GM03348 (cell line): ENCODE results near the gene USP20.

Experiments used
- DNase-seq: peaks from one replicate; pipeline ENCODE4 v3.0.0; 2012; ENCODE audit warnings: low spot score

The USP20 gene

DNA sequence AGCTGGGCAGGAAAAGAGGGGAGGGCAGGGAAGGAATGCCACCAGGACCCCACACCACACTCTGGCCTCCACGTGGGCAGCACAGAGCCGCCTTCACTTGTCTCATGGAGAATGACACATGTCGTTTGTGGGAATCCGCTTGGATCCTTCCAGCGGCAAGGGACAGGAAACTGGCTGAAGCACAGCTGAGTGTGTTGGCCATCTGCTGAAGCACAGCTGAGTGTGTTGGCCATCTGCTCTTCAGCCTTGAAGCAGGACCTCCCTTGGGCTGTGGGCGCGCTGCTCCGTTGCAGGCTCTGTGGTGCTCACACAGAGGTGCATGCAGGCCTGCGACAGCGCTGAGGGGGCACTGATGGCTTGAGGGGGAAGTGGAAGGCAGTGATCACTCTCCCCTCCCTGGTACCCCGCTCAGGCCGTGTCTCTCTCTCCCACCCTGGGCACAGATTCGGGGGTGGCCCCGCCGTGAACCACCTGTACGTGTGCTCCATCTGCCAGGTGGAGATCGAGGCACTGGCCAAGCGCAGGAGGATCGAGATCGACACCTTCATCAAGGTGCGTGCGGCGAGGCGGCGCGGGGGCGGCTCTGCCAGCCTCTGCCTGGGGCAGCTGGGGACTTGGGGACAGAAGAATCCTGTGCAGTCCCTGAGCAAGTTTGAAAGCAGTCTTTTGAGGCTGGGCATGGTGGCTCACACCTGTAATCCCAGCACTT is 40.6 kb downstream of the USP20 start:
- DNase-seq, result no peak

DNA sequence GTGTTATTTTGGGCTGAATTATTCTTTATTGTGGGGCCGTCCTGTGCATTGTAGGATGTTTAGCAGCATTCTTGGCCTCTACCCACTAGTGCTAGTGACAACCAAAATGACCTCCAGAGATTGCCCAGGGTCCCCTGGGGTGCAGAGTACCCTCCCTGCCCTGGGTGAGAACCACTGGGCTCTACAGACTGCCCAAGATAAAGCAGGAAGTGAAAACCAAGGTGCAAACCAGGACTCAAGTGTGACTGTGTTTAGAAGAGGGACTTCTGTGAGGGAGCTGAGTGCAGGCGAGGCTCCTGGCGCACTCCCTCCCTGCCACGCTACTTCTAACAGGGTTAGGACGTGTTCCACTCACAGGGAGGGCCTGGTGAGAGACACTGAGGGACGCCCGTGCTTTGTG is 41.6 kb downstream of the USP20 start:
- no peak for DNase-seq

DNA sequence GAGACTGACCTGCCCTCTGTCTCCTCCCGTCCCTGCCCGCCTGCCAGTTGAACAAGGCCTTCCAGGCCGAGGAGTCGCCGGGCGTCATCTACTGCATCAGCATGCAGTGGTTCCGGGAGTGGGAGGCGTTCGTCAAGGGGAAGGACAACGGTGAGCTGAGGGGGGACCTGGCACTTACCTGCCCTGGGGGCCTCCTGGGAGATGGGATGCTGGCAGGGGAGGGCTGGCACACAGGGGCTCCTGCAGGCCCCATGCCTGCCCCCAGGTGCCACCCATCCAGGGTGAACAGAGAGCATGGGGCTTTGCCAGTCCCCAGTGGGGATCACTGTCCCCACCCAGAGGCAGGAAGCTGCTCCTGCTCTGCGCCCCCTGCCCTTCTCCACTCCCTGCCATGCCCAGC is 43.0 kb downstream of the USP20 start:
- DNase-seq, result no peak

DNA sequence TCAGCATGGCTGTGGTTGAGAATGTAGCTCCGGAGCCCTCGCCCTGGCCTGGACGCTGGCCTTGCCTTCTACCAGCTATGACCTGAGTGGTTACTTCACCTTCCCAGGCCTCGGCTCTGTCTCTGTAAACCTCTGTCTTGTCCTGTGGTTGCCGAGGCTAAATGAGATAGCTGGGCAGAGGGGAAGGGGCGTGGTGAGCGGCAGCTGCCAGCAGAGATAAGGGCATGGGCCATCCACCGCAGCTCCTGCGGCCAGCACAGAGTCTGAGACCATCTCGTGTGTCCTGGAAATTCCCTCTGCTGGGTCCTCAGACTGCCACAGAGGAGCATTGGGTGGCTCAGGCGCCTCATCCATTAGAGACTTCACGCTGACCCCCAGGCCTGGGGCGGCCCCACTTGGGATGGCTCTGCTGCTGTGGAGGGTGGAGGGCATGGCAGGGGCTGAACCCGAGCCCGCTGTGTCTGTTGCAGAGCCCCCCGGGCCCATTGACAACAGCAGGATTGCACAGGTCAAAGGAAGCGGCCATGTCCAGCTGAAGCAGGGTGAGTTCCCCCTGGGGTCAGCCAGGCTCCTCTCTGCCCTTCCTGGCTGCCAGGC is 43.9 kb downstream of the USP20 start:
- no peak for DNase-seq

DNA sequence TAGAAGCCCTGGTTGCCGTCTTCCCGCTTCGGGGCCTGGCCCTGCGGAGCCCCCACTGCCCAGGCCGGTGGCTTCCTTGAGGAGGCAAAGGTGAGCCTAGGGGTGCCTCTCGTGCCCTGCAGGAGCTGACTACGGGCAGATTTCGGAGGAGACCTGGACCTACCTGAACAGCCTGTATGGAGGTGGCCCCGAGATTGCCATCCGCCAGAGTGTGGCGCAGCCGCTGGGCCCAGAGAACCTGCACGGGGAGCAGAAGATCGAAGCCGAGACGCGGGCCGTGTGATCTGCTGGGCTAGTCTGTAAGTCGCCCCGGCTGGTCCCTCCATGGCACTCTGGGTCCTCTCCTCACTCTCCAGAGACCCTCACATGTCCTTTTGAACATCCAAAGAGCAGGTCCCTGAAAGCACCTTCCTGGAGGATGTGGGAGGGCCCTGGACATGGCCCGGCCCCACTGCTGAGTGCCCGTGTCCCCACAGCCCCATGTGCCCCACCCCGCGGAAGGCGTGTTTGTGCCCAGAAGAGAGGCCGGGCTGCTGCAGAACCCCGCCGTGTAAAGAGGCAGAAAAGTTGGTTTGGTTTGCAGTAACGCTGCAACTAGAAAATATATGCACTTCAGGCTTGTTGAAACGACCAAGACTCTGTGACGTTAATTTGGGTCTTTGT is 44.9 kb downstream of the USP20 start:
- DNase-seq, result no peak

DNA sequence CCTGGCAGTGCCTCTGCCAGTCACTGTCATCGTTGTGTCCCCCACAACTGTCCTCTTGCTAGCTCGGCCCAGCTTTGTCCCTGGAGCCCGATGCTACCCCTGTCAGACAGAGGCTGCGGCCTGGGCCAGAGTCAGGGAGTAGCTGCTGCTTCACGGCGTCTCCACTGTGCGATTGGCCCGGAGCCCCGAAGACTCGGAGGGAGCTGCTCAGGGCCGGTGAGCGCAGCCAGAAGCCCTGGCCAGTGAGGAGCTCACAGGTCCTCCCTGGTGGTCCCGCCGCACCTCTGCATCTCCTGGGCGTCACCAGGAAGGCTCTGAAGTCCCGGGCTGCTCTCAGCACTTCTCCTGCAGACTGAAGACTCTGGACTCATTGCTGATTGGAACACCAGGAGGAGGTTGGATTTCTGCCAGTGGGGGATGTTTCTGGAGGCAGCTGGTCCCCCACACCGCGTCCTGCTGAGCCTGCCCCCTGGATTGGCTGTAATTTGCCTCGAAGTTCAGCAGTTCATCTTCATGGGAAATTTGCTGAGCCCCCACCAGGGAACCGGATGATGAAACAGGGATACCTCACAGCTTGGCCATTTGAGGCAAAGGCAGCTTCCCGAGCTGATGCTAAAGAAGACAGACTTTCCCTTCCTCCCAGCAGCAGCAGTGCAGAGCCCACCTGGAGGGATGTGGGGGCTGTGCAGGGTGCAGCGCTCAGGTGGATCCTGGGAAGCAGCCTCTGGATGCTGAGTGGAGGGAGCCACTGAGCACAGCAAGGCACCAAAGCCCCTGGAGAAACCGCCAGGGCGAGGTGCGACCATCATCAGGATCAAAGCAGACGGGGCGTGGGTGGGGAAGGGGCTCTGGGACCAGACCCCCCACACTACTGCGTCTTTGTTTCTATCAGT is 45.6 kb downstream of the USP20 start:
- no peak for DNase-seq

DNA sequence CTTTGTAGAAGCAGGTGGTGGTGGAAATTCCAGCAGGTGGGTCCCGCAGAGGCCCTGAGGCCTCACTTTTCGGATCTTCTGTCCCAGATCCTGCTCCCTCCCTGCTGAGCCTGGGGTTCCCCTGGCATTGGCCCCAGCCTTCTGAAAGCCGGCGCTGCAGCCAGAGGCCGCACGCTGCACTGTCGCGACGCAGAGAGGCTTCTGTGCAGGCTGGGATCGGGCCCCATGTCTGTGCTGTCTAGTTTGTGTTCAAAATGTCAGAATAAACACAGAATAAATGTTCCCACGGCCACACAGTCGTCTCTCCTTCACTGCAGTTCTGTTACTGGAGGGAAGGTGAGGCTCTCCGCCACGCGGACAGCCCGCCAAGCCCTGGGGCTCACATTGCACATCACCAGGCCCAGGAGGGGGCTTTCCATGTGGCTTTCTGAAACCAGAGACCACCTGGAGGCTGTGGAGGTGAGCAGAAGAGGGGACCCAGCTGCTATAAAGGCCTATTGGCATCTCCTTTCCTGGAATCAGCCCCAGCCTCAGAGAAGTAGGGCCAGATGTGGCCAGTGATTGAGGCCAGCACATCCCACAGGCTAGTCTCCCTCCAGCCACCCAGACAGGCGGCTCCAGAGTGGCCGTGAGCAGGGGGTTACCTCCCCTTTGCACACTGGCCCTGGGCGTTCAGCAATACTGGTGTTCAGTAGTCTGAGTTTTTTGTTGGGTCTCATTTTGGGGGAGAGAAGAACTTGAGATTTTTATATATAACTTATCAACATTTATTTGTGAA is 46.5 kb downstream of the USP20 start:
- no peak for DNase-seq

DNA sequence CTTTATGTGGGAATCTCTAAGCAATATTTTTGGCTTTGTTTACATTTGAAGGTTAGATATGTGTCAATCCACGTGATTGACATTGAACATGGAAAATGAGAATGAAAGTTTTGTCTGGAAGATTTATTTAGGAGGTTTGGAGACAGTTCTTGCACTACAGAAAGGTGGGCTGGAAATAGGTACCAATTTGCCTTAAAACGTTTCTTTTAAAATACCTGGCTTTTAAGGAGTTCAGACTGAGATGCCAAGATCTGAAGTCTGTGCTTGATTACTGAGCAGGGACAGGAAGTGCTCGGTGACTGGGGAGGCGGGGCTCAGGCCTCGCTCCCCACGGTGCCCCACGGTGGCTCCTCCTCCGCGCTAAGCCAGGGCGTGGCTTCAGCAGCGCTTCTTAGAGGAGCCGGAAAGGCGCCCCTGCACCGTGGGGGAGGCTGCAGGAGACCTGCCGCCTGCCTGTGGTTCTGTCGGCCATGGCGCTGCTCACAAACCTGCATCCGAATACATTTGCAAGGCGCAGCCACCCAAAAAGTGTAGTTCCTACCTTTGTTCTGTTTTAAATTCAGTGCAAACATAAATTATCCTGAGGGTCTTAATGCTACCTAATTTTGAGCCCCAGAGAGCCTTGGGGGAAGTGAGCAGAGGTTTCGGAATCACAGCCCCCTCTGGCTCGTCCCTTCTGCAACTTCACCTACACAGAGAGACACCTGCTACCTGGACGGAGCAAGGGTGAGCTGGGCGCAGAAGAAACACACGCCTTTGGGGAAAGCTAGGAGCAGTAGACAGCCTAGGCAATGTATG is 49.2 kb downstream of the USP20 start:
- peak; percentile 95 for DNase-seq

DNA sequence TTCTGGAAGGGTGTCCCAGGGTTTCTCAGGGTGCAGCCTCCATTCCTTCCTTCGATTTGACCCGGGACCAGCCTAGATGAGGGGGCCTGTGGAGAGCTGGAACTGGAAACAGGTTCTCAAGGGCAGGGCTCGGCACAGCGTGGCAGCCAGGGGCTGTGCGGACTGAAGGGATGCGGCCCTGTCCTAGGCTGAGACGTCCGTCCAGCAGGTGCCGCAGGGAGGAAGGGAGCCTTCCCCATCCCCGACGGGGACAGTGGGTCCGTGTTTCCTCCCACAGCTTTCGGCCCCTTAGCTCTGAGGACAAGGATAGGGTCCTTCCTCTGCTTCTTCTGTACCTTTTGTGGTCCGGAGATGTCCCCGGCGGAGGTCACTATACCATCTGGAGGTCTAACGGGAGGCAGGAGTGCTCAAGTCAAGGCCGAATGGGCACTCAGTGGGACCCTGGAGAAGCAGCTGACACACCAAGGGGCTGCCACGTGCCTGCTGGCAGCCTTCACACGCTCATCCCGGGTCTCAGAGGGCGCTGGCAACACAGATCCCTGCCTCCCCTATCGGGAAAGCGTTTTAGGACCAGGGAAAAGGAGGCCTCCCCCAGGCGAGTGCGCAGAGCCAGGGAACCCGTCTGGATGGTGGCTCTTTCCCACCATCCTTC is 49.9 kb downstream of the USP20 start:
- DNase-seq, result peak; percentile 46

DNA sequence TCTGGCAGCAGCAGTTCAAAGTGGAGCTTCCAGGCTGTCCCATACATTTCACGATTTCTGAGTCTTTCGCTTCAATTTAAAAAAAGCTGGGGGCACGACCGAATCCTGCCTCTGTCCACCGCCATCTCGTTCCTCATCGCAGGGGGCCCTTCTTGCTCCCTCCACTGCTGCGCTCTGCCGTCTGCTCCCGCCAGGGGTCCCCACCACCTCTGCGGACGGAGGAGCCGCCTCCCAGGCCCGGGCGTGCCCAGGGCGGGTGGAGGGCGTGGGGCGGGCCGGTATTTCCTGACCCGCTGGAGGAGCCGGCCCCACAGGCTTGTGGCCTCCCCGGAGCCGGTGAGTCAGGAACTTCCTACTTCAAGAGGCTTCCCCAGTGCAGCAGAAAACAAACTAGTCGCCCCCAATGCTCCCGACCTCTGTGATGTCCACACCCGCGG is 50.4 kb downstream of the USP20 start:
- peak; percentile 98 for DNase-seq

DNA sequence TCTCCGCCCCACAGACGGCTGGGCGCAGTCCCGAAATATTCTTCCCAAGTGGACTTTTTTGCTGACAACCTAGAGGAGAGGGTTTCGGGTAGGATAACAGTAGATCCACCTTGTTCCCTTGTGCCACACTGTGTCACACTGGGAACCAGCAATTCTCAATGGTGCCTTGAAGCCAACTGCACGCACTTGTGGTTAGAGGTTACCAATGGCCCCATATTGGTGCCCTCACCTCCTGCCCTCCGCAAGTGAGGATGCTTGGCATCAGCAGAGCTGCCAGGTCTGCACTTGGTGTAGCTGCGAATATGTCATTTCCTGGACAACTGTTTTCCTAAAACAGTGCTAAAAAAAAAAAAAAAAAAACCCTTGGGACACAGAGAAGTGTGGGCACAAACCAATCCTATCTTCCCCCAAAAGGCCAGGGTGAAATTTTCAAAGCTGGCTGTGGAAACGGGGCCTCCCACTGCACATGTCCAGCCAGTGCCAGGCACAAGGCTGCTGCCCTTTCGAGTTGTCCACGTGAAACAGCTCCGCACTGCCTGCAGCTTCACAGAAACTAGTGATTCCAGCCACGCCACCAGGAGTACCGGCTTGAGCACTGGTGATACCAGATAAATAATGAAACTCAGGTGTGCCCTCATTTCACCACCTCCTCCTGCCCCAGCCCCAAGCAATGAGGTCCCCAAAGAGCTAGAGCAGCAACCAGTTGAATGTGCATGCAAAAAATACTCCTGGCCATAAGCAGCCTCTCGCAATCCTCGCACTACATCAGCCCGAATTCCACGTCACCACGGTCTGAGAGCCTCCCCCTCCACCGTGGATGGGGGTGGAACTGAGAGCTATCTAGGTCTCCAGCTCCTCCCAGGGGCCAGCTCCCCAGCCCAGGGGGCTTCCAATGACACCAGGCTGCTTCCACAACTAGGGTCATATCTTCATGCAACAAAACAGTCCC is 51.2 kb downstream of the USP20 start:
- no peak for DNase-seq

DNA sequence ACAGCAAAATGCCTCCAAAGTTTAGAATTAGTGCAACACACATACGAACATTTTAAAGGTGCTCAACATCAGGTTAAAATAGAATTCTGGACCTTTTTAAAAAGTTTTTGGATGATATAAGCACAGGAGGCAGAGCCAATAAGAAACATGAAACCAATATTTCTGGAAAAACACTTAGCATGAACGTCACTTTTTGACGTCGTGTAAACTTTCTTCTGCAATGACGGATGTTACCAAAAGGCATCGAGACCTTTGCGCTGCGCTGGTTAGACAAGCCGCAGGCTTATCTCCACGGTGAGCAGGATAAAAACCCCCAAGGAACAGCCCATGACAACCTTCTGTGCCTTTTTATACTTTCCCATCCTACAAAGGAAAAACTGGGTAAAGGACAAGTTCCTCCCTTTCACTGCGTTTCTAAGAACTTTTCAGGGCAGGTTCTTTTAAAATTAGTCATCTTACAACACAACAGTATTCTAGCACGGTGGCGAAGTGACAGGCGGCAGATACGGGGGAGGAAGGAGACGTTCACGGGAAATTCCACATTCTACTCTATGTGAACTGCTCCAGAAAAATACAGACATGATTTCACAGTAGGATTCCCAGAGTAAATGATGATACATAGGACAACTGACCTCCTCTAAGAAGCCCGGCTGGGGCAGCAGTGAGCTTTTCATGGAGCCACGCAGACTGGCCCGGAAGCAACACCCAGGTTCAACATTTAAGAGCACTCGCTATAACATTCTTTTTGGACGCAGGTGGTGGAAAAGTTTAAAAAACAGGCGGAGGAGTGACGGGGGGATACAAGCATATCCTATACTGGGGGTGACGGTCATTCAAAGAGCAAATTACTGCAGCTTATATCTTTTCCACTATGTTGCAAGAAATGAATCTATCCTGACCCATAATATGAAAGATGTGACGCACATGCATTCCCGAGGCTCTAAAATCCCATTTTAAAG is 52.4 kb downstream of the USP20 start:
- no peak for DNase-seq

DNA sequence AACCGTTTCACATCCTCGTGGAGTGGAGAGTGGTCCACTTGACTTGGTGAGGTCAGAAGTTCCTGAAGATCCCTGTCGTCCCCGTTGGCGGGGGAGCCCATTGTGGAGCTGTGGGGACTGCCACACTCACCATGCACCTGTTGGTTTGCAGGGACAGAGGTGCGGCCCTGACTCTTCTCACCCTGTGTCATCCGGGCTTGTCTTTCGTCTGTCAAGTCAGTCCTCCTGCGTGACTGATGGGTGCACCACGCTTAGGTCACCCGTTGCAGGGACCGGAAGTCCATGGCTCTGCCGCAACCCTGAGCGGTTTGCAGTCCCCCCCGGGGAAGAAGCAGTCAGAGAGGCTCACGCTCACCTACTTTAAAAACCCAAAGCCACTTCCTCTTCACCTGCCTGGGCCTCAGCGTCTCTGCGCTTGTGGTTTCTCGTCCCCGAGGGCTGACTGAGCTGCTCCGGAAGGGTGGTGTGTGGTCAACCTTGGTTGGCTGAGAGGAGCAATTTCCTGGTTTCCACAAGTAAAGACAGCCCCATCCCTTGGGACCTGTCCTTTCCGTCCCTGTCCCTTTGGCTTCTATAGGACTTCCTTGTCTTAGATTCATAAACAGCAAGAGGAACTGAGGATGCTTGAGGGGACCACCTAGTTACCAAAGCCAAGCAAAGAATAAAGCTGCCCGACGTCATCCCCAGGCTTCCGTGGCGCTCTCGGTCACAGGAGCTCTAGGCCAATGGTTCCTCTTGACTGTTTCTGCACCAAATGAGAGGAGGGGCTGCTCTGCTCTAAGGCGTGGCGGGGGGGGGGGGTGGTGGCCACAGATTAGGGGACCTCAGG is 53.2 kb downstream of the USP20 start:
- DNase-seq, result no peak

DNA sequence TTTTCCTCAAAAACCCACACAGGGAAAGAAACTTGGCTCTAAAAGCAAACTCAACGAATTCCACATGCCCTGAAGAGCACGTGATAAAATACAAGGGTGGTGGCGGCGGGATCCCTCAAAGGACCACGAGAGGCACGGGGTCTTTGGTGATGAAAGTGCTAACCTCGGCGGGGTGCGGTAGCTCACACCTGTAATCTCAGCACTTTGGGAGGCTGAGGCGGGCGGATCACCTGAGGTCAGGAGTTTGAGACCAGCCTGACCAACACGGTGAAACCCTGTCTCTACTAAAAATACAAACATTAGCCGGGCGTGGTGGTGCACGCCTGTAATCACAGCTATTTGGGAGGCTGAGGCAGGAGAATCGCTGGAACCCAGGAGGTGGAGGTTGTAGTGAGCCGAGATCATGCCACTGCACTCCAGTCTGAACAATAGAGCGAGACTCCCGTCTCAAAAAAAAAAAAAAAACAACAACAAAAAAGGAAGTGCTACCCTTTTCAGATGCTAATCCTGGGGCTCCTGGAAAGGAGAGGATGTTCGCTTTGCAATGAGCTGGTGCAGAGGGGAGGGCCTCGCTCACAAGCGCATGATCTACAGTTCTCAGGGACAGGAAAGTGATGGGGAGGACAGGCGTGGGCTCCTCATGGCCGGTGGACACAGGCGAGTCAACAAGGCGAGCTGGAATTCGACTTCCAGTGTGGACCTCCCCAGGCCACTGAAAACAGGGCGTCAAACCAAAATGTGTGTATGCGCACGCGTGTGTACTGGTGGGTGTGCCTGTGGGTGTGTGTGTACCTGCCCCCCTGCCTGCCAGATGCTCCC is 54.1 kb downstream of the USP20 start:
- no peak for DNase-seq

DNA sequence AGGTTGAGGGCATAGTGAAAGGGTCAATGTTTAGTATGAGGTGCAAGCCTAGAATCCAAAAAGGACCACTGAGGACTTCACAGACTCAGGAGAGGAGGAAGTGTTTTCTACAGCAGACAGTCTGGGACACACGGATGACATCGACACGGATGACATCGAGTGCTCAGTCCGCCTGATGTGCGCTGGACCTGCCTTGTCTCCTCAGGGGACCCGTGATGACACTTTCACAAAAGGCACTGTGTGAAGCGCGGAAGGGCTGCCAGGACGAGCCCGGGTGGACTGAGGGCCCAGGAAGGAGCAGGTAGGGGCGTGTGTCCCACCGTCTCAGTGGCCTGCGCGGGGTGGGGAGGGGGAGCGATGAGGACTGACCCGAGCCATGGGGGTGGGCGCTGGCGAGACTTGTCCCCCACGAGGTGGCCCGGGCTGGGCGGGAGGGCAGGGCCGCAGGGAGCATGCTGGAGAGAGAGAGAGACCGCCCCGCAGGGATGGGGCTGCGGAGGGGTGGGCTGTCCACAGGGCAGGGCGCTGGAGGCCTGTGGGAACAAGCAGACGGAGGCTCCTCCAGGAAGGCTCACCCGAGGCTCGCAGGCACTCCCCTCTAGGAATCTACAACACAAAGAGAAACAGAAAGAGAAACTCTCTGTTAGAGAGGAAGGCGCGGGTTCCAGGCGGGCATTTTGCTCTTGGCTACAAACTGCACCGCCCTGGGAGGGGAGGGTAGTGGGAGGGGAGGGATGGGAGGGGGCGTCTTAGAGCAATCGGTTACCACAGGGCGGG is 54.9 kb downstream of the USP20 start:
- no peak for DNase-seq
